HCT116 (cell line): ENCODE data around the gene GIPC3. TPM values are rescaled to one million over a fixed set of nuclear protein-coding genes. Genes with fewer than 3 reads are reported as not detected.
A peak's percentile ranks its signal among the peaks of the same experiment; 100 is the strongest.

ENCODE experiments used
- ATAC-seq: fragments of 200-7000 bp; cut with Tn5 transposase; 2 replicates; pipeline ENCODE4 v1.9.1; 2020; ENCODE audit warnings: mild to moderate bottlenecking, moderate library complexity
- BruUV-seq: library from RNA; stranded (reverse); fragments of 400-500 nt; replicated peaks from 2 replicates; lab custom pipeline; 2021; lab: Mats Ljungman, UMichigan
- CTCF ChIA-PET: fragments of 300-600 bp; sonication (Branson Sonifier 250); formaldehyde crosslinking; loops from one replicate; lab custom pipeline; 2021; ENCODE audit warnings: antibody characterized with exemption; lab: Charles Lee
- POLR2A ChIA-PET: fragments of 300-600, 350-600 bp; sonication (Branson Sonifier 250); formaldehyde crosslinking; loops from one replicate; lab custom pipeline; 2021; ENCODE audit warnings: antibody characterized with exemption; lab: Charles Lee
- RAD21 ChIA-PET, 2 experiments: fragments of 300-600 bp; sonication (Branson Sonifier 250); formaldehyde crosslinking; loops; one replicate each; lab custom pipeline; 2023; ENCODE audit warnings: low total read pairs in 2 of 2; ENCODE audit not compliant: uncharacterized antibody in 2 of 2, unreplicated experiment in 2 of 2, low non-redundant PET in 1 of 2; lab: Charles Lee
- DNase-seq: peaks from one replicate; pipeline ENCODE4 v3.0.0-alpha.2; 2010; ENCODE audit warnings: low read depth, low spot score
- H2AFZ ChIP-seq: fragments of 200-600 bp; shearing (Covaris generic), sonication (generic); 2 replicates; pipeline ENCODE4 v1.6.1; 2017; ENCODE audit warnings: low read depth, mixed run types, mixed read lengths, antibody characterized with exemption, low read length; ENCODE audit not compliant: poor library complexity, severe bottlenecking
- H3K27ac ChIP-seq: 2 replicates; pipeline ENCODE4 v1.5.1; 2012; ENCODE audit warnings: low read depth, low read length
- H3K27me3 ChIP-seq: fragments of 200-600 bp; sonication (generic); 2 replicates; pipeline ENCODE4 v1.6.1; 2016; ENCODE audit warnings: mixed run types, low read length, mixed read lengths; ENCODE audit not compliant: insufficient read depth
- H3K36me3 ChIP-seq, 2 experiments: fragments of 200-500 bp in 1 of 2; fragments of 200-600 bp in 1 of 2; sonication (Bioruptor generic) in 1 of 2; sonication (generic) in 1 of 2; 2 replicates each; pipeline versions ENCODE4 v1.5.1 to v1.6.1; 2014 to 2016; ENCODE audit warnings: low read length in 2 of 2, inconsistent platforms in 1 of 2, mixed read lengths in 1 of 2, mixed run types in 1 of 2; ENCODE audit not compliant: insufficient read depth in 2 of 2, control insufficient read depth in 1 of 2
- H3K4me1 ChIP-seq, 2 experiments: fragments of 200-600 bp in 1 of 2; sonication (generic) in 1 of 2; 2 replicates each; pipeline versions ENCODE4 v1.5.1 to v1.6.1; 2012 to 2017; ENCODE audit warnings: low read length in 2 of 2, inconsistent platforms in 1 of 2, mild to moderate bottlenecking in 1 of 2, mixed read lengths in 1 of 2, mixed run types in 1 of 2, moderate library complexity in 1 of 2; ENCODE audit not compliant: insufficient read depth in 2 of 2, control insufficient read depth in 1 of 2
- H3K4me2 ChIP-seq: fragments of 200-600 bp; sonication (generic); 2 replicates; pipeline ENCODE4 v1.6.1; 2017; ENCODE audit warnings: mixed run types, low read length, mixed read lengths
- H3K4me3 ChIP-seq, 2 experiments: fragments of 200-600 bp in 1 of 2; sonication (generic) in 1 of 2; replicated peaks in 1 of 2; 2 replicates each; pipeline ENCODE4 v1.5.1; 2011 to 2016; ENCODE audit warnings: low read length in 2 of 2, control low read depth in 1 of 2, low read depth in 1 of 2, mild to moderate bottlenecking in 1 of 2, mixed read lengths in 1 of 2, mixed run types in 1 of 2
- H3K79me2 ChIP-seq: fragments of 200-600 bp; sonication (generic); 2 replicates; pipeline ENCODE4 v1.6.1; 2017; ENCODE audit warnings: mild to moderate bottlenecking, mixed run types, low read length, moderate library complexity, mixed read lengths; ENCODE audit not compliant: insufficient read depth
- H3K9ac ChIP-seq: fragments of 200-600 bp; sonication (generic); 2 replicates; pipeline ENCODE4 v1.6.1; 2016; ENCODE audit warnings: low read length, mixed read lengths
- H3K9me2 ChIP-seq: fragments of 200-600 bp; sonication (generic), shearing (Covaris generic); 2 replicates; pipeline ENCODE4 v1.6.1; 2017; ENCODE audit warnings: mixed run types, mild to moderate bottlenecking, moderate library complexity; ENCODE audit not compliant: insufficient read depth
- H3K9me3 ChIP-seq, 2 experiments: fragments of 200-500 bp in 1 of 2; fragments of 200-600 bp in 1 of 2; sonication (Bioruptor generic) in 1 of 2; sonication (generic) in 1 of 2; 2 replicates each; pipeline ENCODE4 v1.6.1; 2014 to 2017; ENCODE audit warnings: low read length in 2 of 2, mixed read lengths in 2 of 2, inconsistent platforms in 1 of 2, low read depth in 1 of 2, mild to moderate bottlenecking in 1 of 2, mixed run types in 1 of 2, moderate library complexity in 1 of 2; ENCODE audit not compliant: control insufficient read depth in 1 of 2, insufficient read depth in 1 of 2
- H4K20me1 ChIP-seq: fragments of 200-600 bp; sonication (generic), shearing (Covaris generic); 2 replicates; pipeline ENCODE4 v1.6.1; 2017; ENCODE audit warnings: mixed run types, mild to moderate bottlenecking, moderate library complexity; ENCODE audit not compliant: insufficient read depth
- CBX3 ChIP-seq: IDR thresholded peaks from 2 replicates; pipeline ENCODE4 v1.6.1; 2012; ENCODE audit warnings: low read depth
- CTCF ChIP-seq, 3 experiments: fragments of 200-600 bp in 1 of 3; sonication (generic) in 1 of 3; IDR thresholded peaks in 2 of 3; conservative IDR thresholded peaks in 1 of 3; 2 replicates each; pipeline ENCODE4 v1.5.1; 2012 to 2017; ENCODE audit warnings: low read depth in 2 of 3, low read length in 2 of 3, antibody characterized with exemption in 1 of 3, borderline replicate concordance in 1 of 3, control low read depth in 1 of 3, mild to moderate bottlenecking in 1 of 3, mixed read lengths in 1 of 3, mixed run types in 1 of 3, moderate library complexity in 1 of 3; ENCODE audit not compliant: insufficient read depth in 1 of 3
- ELF1 ChIP-seq: IDR thresholded peaks from 2 replicates; pipeline ENCODE4 v1.6.1; 2012; ENCODE audit warnings: low read depth, borderline replicate concordance
- FOSL1 ChIP-seq: IDR thresholded peaks from 2 replicates; pipeline ENCODE4 v1.6.1; 2012; ENCODE audit warnings: low read depth
- MAX ChIP-seq: IDR thresholded peaks from 2 replicates; pipeline ENCODE4 v1.6.1; 2012
- POLR2A ChIP-seq: IDR thresholded peaks from 2 replicates; pipeline ENCODE4 v1.7.0; 2011; ENCODE audit warnings: borderline replicate concordance; ENCODE audit not compliant: insufficient read depth, insufficient read length; ENCODE audit errors: extremely low read depth
- POLR2AphosphoS5 ChIP-seq: IDR thresholded peaks from 2 replicates; pipeline ENCODE4 v1.6.1; 2011; ENCODE audit warnings: mild to moderate bottlenecking, low read depth, low read length, moderate library complexity
- RAD21 ChIP-seq: IDR thresholded peaks from 2 replicates; pipeline ENCODE4 v1.6.1; 2012; ENCODE audit warnings: low read depth, mild to moderate bottlenecking
- SIN3A ChIP-seq: IDR thresholded peaks from 2 replicates; pipeline ENCODE4 v1.6.1; 2012; ENCODE audit warnings: low read depth
- SP1 ChIP-seq: IDR thresholded peaks from 2 replicates; pipeline ENCODE4 v1.6.1; 2012; ENCODE audit warnings: low read depth
- SRF ChIP-seq: IDR thresholded peaks from 2 replicates; pipeline ENCODE4 v1.6.1; 2012; ENCODE audit warnings: low read depth
- YY1 ChIP-seq: IDR thresholded peaks from 2 replicates; pipeline ENCODE4 v1.6.1; 2011; ENCODE audit warnings: low read length, low read depth, moderate library complexity, mild to moderate bottlenecking; ENCODE audit not compliant: insufficient replicate concordance; ENCODE audit errors: extremely low read depth
- ZFX ChIP-seq: fragments of 450-650 bp; IDR thresholded peaks from 2 replicates; pipeline ENCODE4 v1.6.1; 2017
- ZNF274 ChIP-seq: fragments of 200-500 bp; sonication (Bioruptor generic); IDR thresholded peaks from 2 replicates; pipeline ENCODE4 v1.6.1; 2014; ENCODE audit warnings: mild to moderate bottlenecking, low read depth, low read length, inconsistent platforms
- intact Hi-C: fragments of 100-400 bp; cut with micrococcal nuclease; formaldehyde crosslinking; loops from 2 replicates; pipeline ENCODE4 v1.10.0; 2022
- total RNA-seq: library from RNA; stranded (reverse); gene quantifications from one replicate; pipeline ENCODE4 v1.2.1, GENCODE V29; 2021; ENCODE audit not compliant: unreplicated experiment

Gene GIPC3
- total RNA-seq, 1 experiment from 2014 or later, result not detected

- Histone ChIP-seq H3K36me3 (peaks cover 6 to 13% of the 10 kb centered on the region in 2 experiments; a peak in 3 of 4 replicates), H3K27me3 (no peaks in the 10 kb centered on the region), H3K4me3 (no peak overlapping the region), H3K9ac (no peak overlapping the region), H3K4me1 (peaks cover 3 to 22% of the 10 kb centered on the region in 2 experiments; a peak in 3 of 4 replicates), H3K9me3 (no peaks in the 10 kb centered on the region), H3K27ac (no peak overlapping the region), H3K79me2 (no peaks in the 10 kb centered on the region), H3K4me2 (no peak overlapping the region), H3K9me2 (no peaks in the 10 kb centered on the region), H2AFZ (no peak overlapping the region), H4K20me1 (no peaks in the 10 kb centered on the region)
- CTCF ChIA-PET, result no interaction called here
- ATAC-seq (peak; percentile 51), DNase-seq (no peak)
- RAD21 ChIA-PET, result no interaction called here
- POLR2A ChIA-PET, result interaction anchor here (0.6 to 1.0 kb wide), 2 partner anchors 12 to 36 kb away, joined by 3 to 6 read pairs; no protein-coding TSS in a partner anchor
- TF ChIP-seq SRF (no peak), POLR2AphosphoS5 (peak; percentile 27; the same call in 1 of the 2 replicates)
- no TSS peak for BruUV-seq
- intact Hi-C loops, result no loop called here
These were observed 47.6 kb upstream of the GIPC3 start for GRCh38 chr19:3537438-3538240.

GRCh38 chr19:3538258-3538929 is 46.9 kb upstream of the GIPC3 start:
- ChIA-PET POLR2A (interaction anchor here (0.8 kb wide), 1 partner anchor 38 kb away, joined by 3 read pairs; no protein-coding TSS in a partner anchor), RAD21 (no interaction called here), CTCF (no interaction called here)
- DNase-seq (no peak), ATAC-seq (peak; percentile 37)
- Histone ChIP-seq H3K9me3 (no peaks in the 10 kb centered on the region), H3K9ac (no peak overlapping the region), H3K27me3 (no peaks in the 10 kb centered on the region), H3K79me2 (no peaks in the 10 kb centered on the region), H3K9me2 (no peaks in the 10 kb centered on the region), H3K4me3 (no peak overlapping the region), H3K4me1 (peaks cover 3 to 22% of the 10 kb centered on the region in 2 experiments; a peak in 3 of 4 replicates), H3K4me2 (peak overlapping the region; percentile 28), H3K27ac (peak overlapping the region; percentile 34), H3K36me3 (peaks cover 2 to 10% of the 10 kb centered on the region in 2 experiments; a peak in 2 of 4 replicates), H4K20me1 (no peaks in the 10 kb centered on the region), H2AFZ (no peak overlapping the region)
- intact Hi-C loops, result no loop called here
- BruUV-seq, result no TSS peak
- TF ChIP-seq POLR2AphosphoS5 (peak; percentile 14; the same call in 1 of the 2 replicates), SRF (no peak), ZNF274 (no peak), CBX3 (no peak), ELF1 (no peak), FOSL1 (no peak), ZFX (no peak), MAX (no peak), POLR2A (peak; percentile 30), CTCF (IDR thresholded peaks at IDR 0.05 in 2 of 3, conservative IDR thresholded peaks at IDR 0.05 in 1 of 3; ENCODE audit: borderline replicate concordance in 1 of 3, insufficient read depth in 1 of 3, low read depth in 2 of 3, low read length in 2 of 3) (peak in 1 of 3 experiments; percentile 17; a peak in 1 of 6 replicates), SP1 (no peak), YY1 (no peak), RAD21 (no peak), SIN3A (no peak)
